ENCODE data around the gene PLCB4.

PLCB4 gene

GRCh38 chr20:9185511-9185910 is 116.6 kb downstream of the PLCB4 start:
- no peak for DNase-seq

GRCh38 chr20:9186396-9186795 is 117.5 kb downstream of the PLCB4 start:
- no peak for DNase-seq

- DNase-seq = no peak
Observed at GRCh38 chr20:9195031-9195430, 126.1 kb downstream of the PLCB4 start.

GRCh38 chr20:9196110-9196509 is 127.2 kb downstream of the PLCB4 start:
- no peak for DNase-seq

- no peak for DNase-seq
Observed at GRCh38 chr20:9198460-9198859, 129.6 kb downstream of the PLCB4 start.

GRCh38 chr20:9200196-9200595 is 131.3 kb downstream of the PLCB4 start:
- no peak for DNase-seq

- DNase-seq = no peak
Observed at GRCh38 chr20:9200620-9201019, 131.7 kb downstream of the PLCB4 start.

GRCh38 chr20:9202420-9203080 is 133.7 kb downstream of the PLCB4 start:
- no peak for DNase-seq

GRCh38 chr20:9203081-9203447 is 134.2 kb downstream of the PLCB4 start:
- DNase-seq = no peak

- no peak for DNase-seq
Observed at GRCh38 chr20:9204979-9205378, 136.1 kb downstream of the PLCB4 start.

- no peak for DNase-seq
Observed at GRCh38 chr20:9206486-9206885, 137.6 kb downstream of the PLCB4 start.

- DNase-seq = no peak
Observed at GRCh38 chr20:9207253-9207652, 138.4 kb downstream of the PLCB4 start.

GRCh38 chr20:9210356-9210755 is 141.5 kb downstream of the PLCB4 start:
- DNase-seq = no peak

- no peak for DNase-seq
Observed at GRCh38 chr20:9211016-9211760, 142.3 kb downstream of the PLCB4 start.

- no peak for DNase-seq
Observed at GRCh38 chr20:9212735-9213134, 143.8 kb downstream of the PLCB4 start.

GRCh38 chr20:9214685-9215084 is 145.8 kb downstream of the PLCB4 start:
- DNase-seq = no peak

- no peak for DNase-seq
Observed at GRCh38 chr20:9215539-9215938, 146.7 kb downstream of the PLCB4 start.

- no peak for DNase-seq
Observed at GRCh38 chr20:9218531-9218961, 149.7 kb downstream of the PLCB4 start.

- DNase-seq = no peak
Observed at GRCh38 chr20:9220874-9221547, 152.1 kb downstream of the PLCB4 start.

GRCh38 chr20:9223296-9223695 is 154.4 kb downstream of the PLCB4 start:
- no peak for DNase-seq

- DNase-seq = no peak
Observed at GRCh38 chr20:9225879-9226278, 157.0 kb downstream of the PLCB4 start.

GRCh38 chr20:9227896-9228615 is 159.2 kb downstream of the PLCB4 start:
- no peak for DNase-seq

GRCh38 chr20:9228774-9229450 is 160.0 kb downstream of the PLCB4 start:
- DNase-seq = no peak
